Chondrocyte (in vitro differentiated cells): ENCODE results near the gene ISCU. TPM values are rescaled to one million over a fixed set of nuclear protein-coding genes. Genes with fewer than 3 reads are reported as not detected.

ENCODE experiments used
- DNase-seq: peaks from one replicate; pipeline ENCODE4 v3.0.0; 2021; ENCODE audit warnings: mixed read lengths, low spot score
- H3K27ac Mint-ChIP-seq: one replicate; pipeline ENCODE4 v1.8.0; 2021; ENCODE audit warnings: mild to moderate bottlenecking, moderate library complexity, mixed read lengths; ENCODE audit not compliant: unreplicated experiment
- H3K27me3 Mint-ChIP-seq: 2 replicates; pipeline ENCODE4 v1.8.0; 2021; ENCODE audit warnings: low read depth, mixed read lengths
- H3K36me3 Mint-ChIP-seq: 2 replicates; pipeline ENCODE4 v1.8.0; 2021; ENCODE audit warnings: low read depth, mixed read lengths
- H3K4me1 Mint-ChIP-seq: 2 replicates; pipeline ENCODE4 v1.8.0; 2021; ENCODE audit warnings: low read depth, mild to moderate bottlenecking, mixed read lengths
- H3K4me3 Mint-ChIP-seq: one replicate; pipeline ENCODE4 v1.8.0; 2021; ENCODE audit warnings: mild to moderate bottlenecking, moderate library complexity, mixed read lengths; ENCODE audit not compliant: unreplicated experiment
- H3K9me3 Mint-ChIP-seq: 2 replicates; pipeline ENCODE4 v1.8.0; 2021; ENCODE audit warnings: low read depth, mixed read lengths
- CTCF ChIP-seq: fragments of 200-600 bp; sonication (generic); IDR thresholded peaks from 2 replicates; pipeline ENCODE4 v1.5.0; 2021; ENCODE audit warnings: antibody characterized with exemption, mild to moderate bottlenecking, moderate library complexity
- total RNA-seq: library from RNA; stranded (reverse); gene quantifications from 3 replicates; pipeline ENCODE4 v1.2.1, GENCODE V29; 2021

ISCU gene
- total RNA-seq, 1 donor from 2014 or later = 84.8 TPM

GRCh38 chr12:108591267-108591980, 29.0 kb downstream of the ISCU start:
- TF ChIP-seq CTCF = no peak
- no peaks in the 10 kb centered on the region for H3K27me3 Mint-ChIP-seq
- H3K9me3 Mint-ChIP-seq = no peaks in the 10 kb centered on the region
- no peak overlapping the region for H3K4me3 Mint-ChIP-seq
- no peak overlapping the region for H3K27ac Mint-ChIP-seq
- no peak for DNase-seq
- peaks cover 20% of the 10 kb centered on the region for H3K4me1 Mint-ChIP-seq
- no peaks in the 10 kb centered on the region for H3K36me3 Mint-ChIP-seq

GRCh38 chr12:108592033-108592909, 29.9 kb downstream of the ISCU start:
- peak; percentile 77 for DNase-seq
- Mint-ChIP-seq H3K4me1 (peaks cover 24% of the 10 kb centered on the region), H3K4me3 (no peak overlapping the region), H3K27ac (no peak overlapping the region), H3K36me3 (no peaks in the 10 kb centered on the region), H3K9me3 (no peaks in the 10 kb centered on the region), H3K27me3 (no peaks in the 10 kb centered on the region)
- TF ChIP-seq CTCF = no peak

- H3K4me3 Mint-ChIP-seq = no peak overlapping the region
- no peaks in the 10 kb centered on the region for H3K9me3 Mint-ChIP-seq
- TF ChIP-seq CTCF = no peak
- no peak overlapping the region for H3K27ac Mint-ChIP-seq
- H3K27me3 Mint-ChIP-seq = no peaks in the 10 kb centered on the region
- no peaks in the 10 kb centered on the region for H3K36me3 Mint-ChIP-seq
- DNase-seq = no peak
- H3K4me1 Mint-ChIP-seq = peaks cover 20% of the 10 kb centered on the region
Measured at GRCh38 chr12:108594323-108594903, 32.0 kb downstream of the ISCU start.

GRCh38 chr12:108594960-108595710, 32.7 kb downstream of the ISCU start:
- Mint-ChIP-seq H3K27me3 (no peaks in the 10 kb centered on the region), H3K4me1 (peaks cover 16% of the 10 kb centered on the region), H3K4me3 (no peak overlapping the region), H3K27ac (no peak overlapping the region), H3K36me3 (no peaks in the 10 kb centered on the region), H3K9me3 (no peaks in the 10 kb centered on the region)
- TF ChIP-seq CTCF = no peak
- no peak for DNase-seq
